CD14-positive monocyte (primary cell): ENCODE measurements around the gene RSF1. TPM values are rescaled to one million over a fixed set of nuclear protein-coding genes. Genes with fewer than 3 reads are reported as not detected.
A peak's percentile ranks its signal among the peaks of the same experiment; 100 is the strongest.

ENCODE experiments used
- DNase-seq, 3 donors: peaks; one replicate each; pipeline ENCODE4 v3.0.0-alpha.2; 2011 to 2022
- H2AFZ ChIP-seq: 2 replicates; pipeline ENCODE4 v1.6.0; 2012; ENCODE audit warnings: mild to moderate bottlenecking, low read depth, low read length, inconsistent platforms; ENCODE audit not compliant: insufficient read depth, poor library complexity, severe bottlenecking
- H3K27ac ChIP-seq, 2 donors: 1 replicate in 1 of 2; 2 replicates in 1 of 2; pipeline ENCODE4 v1.5.1; 2012 to 2013; ENCODE audit warnings: low read length in 2 of 2, control low read depth in 1 of 2, inconsistent platforms in 1 of 2, low read depth in 1 of 2, mild to moderate bottlenecking in 1 of 2
- H3K27me3 ChIP-seq, 2 donors: one replicate each; pipeline versions ENCODE4 v1.6.0 to v1.6.1; 2011 to 2013; ENCODE audit warnings: low read length in 2 of 2; ENCODE audit not compliant: control insufficient read depth in 2 of 2, insufficient read depth in 2 of 2
- H3K36me3 ChIP-seq, 2 donors: replicated peaks in 1 of 2; 1 replicate in 1 of 2; 2 replicates in 1 of 2; pipeline versions ENCODE4 v1.5.1 to v1.6.1; 2012 to 2013; ENCODE audit warnings: low read length in 2 of 2, control low read depth in 1 of 2, inconsistent platforms in 1 of 2, mild to moderate bottlenecking in 1 of 2; ENCODE audit not compliant: insufficient read depth in 2 of 2, control insufficient read depth in 1 of 2
- H3K4me1 ChIP-seq, 2 donors: 1 replicate in 1 of 2; 2 replicates in 1 of 2; pipeline versions ENCODE4 v1.5.1 to v1.6.1; 2012 to 2013; ENCODE audit warnings: low read length in 2 of 2, control low read depth in 1 of 2, inconsistent platforms in 1 of 2, mild to moderate bottlenecking in 1 of 2, moderate library complexity in 1 of 2; ENCODE audit not compliant: insufficient read depth in 2 of 2, control insufficient read depth in 1 of 2
- H3K4me2 ChIP-seq: replicated peaks from 2 replicates; pipeline ENCODE3; 2012; ENCODE audit warnings: low read length, moderate library complexity, mild to moderate bottlenecking; ENCODE audit not compliant: poor library complexity, severe bottlenecking; ENCODE audit errors: extremely low read depth
- H3K4me3 ChIP-seq, 3 experiments: fragments of 200-600 bp in 1 of 3; sonication (generic) in 1 of 3; replicated peaks in 1 of 3; 1 replicate in 2 of 3; 2 replicates in 1 of 3; pipeline ENCODE4 v1.5.1; 2011 to 2013; ENCODE audit warnings: low read length in 3 of 3, mild to moderate bottlenecking in 3 of 3, control low read depth in 2 of 3, low read depth in 2 of 3, inconsistent platforms in 1 of 3, moderate library complexity in 1 of 3
- H3K79me2 ChIP-seq: 2 replicates; pipeline ENCODE4 v1.6.0; 2012; ENCODE audit warnings: mild to moderate bottlenecking, control low read depth, inconsistent platforms, low read length, moderate library complexity; ENCODE audit not compliant: insufficient read depth
- H3K9ac ChIP-seq: 2 replicates; pipeline ENCODE4 v1.6.0; 2017; ENCODE audit warnings: low read length, mild to moderate bottlenecking; ENCODE audit not compliant: insufficient read depth, poor library complexity, severe bottlenecking
- H3K9me3 ChIP-seq, 2 donors: replicated peaks in 1 of 2; 1 replicate in 1 of 2; 2 replicates in 1 of 2; pipeline versions ENCODE4 v1.5.1 to v1.6.1; 2012 to 2013; ENCODE audit warnings: low read length in 2 of 2, control low read depth in 1 of 2; ENCODE audit not compliant: control insufficient read depth in 1 of 2, insufficient read depth in 1 of 2
- H4K20me1 ChIP-seq: 2 replicates; pipeline ENCODE4 v1.6.0; 2012; ENCODE audit warnings: mild to moderate bottlenecking, low read length, control low read depth, moderate library complexity; ENCODE audit not compliant: insufficient read depth
- H3K27ac Mint-ChIP-seq, 7 donors: one replicate each; pipeline ENCODE4 v1.8.0; 2020; ENCODE audit warnings: mild to moderate bottlenecking in 7 of 7, mixed read lengths in 7 of 7, moderate library complexity in 6 of 7, inconsistent platforms in 2 of 7
- H3K27me3 Mint-ChIP-seq, 3 donors: one replicate each; pipeline ENCODE4 v1.8.0; 2021 to 2022; ENCODE audit warnings: low read depth in 3 of 3, mild to moderate bottlenecking in 3 of 3, mixed read lengths in 3 of 3, moderate library complexity in 3 of 3, inconsistent platforms in 1 of 3
- H3K36me3 Mint-ChIP-seq, 2 donors: one replicate each; pipeline ENCODE4 v1.8.0; 2020; ENCODE audit warnings: mixed read lengths in 2 of 2, inconsistent platforms in 1 of 2, mild to moderate bottlenecking in 1 of 2
- H3K4me1 Mint-ChIP-seq: one replicate; pipeline ENCODE4 v1.8.0; 2020; ENCODE audit warnings: mild to moderate bottlenecking, mixed read lengths
- H3K4me3 Mint-ChIP-seq, 2 donors: one replicate each; pipeline ENCODE4 v1.8.0; 2020; ENCODE audit warnings: mild to moderate bottlenecking in 2 of 2, mixed read lengths in 2 of 2, moderate library complexity in 1 of 2
- H3K9me3 Mint-ChIP-seq, 7 donors: one replicate each; pipeline ENCODE4 v1.8.0; 2020 to 2022; ENCODE audit warnings: mixed read lengths in 7 of 7, mild to moderate bottlenecking in 6 of 7, moderate library complexity in 6 of 7, inconsistent platforms in 2 of 7
- CTCF ChIP-seq: fragments of 200-600 bp; IDR thresholded peaks from one replicate; pipeline ENCODE4 v1.8.0; 2022; ENCODE audit warnings: antibody characterized with exemption, mild to moderate bottlenecking
- WGBS: methylation state at CpG from one replicate; pipeline ENCODE4 v1.1.5; 2013; ENCODE audit warnings: missing lambda C conversion rate; ENCODE audit not compliant: insufficient coverage; 5-methylcytosine and 5-hydroxymethylcytosine counted together
- intact Hi-C, 2 donors: fragments of 100-400 bp; cut with micrococcal nuclease; formaldehyde crosslinking; loops; one replicate each; pipeline versions ENCODE4 v1.15.0 to v1.15.1; 2023
- polyA plus RNA-seq, 3 donors: library from polyadenylated mRNA; depleted of rRNA in 1 of 3; unstranded in 2 of 3; stranded (reverse) in 1 of 3; fragments of 300-500 nt in 2 of 3; fragments of >200 nt in 1 of 3; fragmentation: Illumina TruSeq in 2 of 3; gene quantifications; 1 replicate in 2 of 3; 2 replicates in 1 of 3; pipeline ENCODE4 v1.2.3, GENCODE V29; 2012 to 2021
- small RNA-seq: library from RNA; depleted of rRNA; stranded (forward); fragments of <200 nt; gene quantifications from one replicate; pipeline ENCODE3, GENCODE V24; 2012; ENCODE audit warnings: low read depth; ENCODE audit not compliant: insufficient read length

RSF1 gene
- polyA plus RNA-seq, 3 donors, result 8.3 to 14.8 (median 9.2) TPM

GRCh38 chr11:77617892-77618291, 202.6 kb downstream of the RSF1 start:
- Histone ChIP-seq H3K27ac (no peak overlapping the region), H3K9me3 (no peaks in the 10 kb centered on the region), H3K36me3 (peaks cover 88 to 98% of the 10 kb centered on the region in 2 donors), H3K4me3 (no peak overlapping the region), H3K9ac (no peak overlapping the region), H3K79me2 (no peaks in the 10 kb centered on the region), H3K4me1 (no peaks in the 10 kb centered on the region), H3K27me3 (no peaks in the 10 kb centered on the region), H3K4me2 (no peak overlapping the region), H4K20me1 (no peaks in the 10 kb centered on the region), H2AFZ (no peak overlapping the region)
- DNase-seq, result no peak
- H3K27me3 Mint-ChIP-seq, result peaks cover 0 to 2% (median 0%) of the 10 kb centered on the region in 3 donors
- TF ChIP-seq CTCF, result no peak
- peak overlapping the region in 1 of 7 donors; percentile 18 for H3K27ac Mint-ChIP-seq
- no peak overlapping the region for H3K4me3 Mint-ChIP-seq
- no CpG with 5 or more reads among the region's 3 CpGs for WGBS
- peaks cover 73 to 92% of the 10 kb centered on the region in 2 donors for H3K36me3 Mint-ChIP-seq
- intact Hi-C loops, result loop anchor here in 1 of 2 donors (10.0 kb wide), 1 partner anchor 493 kb away; the partner anchor contains the start of gene MYO7A
- no peaks in the 10 kb centered on the region for H3K9me3 Mint-ChIP-seq
- H3K4me1 Mint-ChIP-seq, result no peaks in the 10 kb centered on the region

- intact Hi-C loops, result loop anchor here in 1 of 2 donors (10.0 kb wide), 1 partner anchor 487 kb away; the partner anchor contains the start of gene MYO7A
- Histone ChIP-seq H3K4me2 (no peak overlapping the region), H3K9ac (no peak overlapping the region), H3K36me3 (peaks cover 83 to 99% of the 10 kb centered on the region in 2 donors), H3K27me3 (no peaks in the 10 kb centered on the region), H3K4me1 (no peaks in the 10 kb centered on the region), H3K4me3 (no peak overlapping the region), H2AFZ (no peak overlapping the region), H3K27ac (no peak overlapping the region), H4K20me1 (no peaks in the 10 kb centered on the region), H3K9me3 (no peaks in the 10 kb centered on the region), H3K79me2 (no peaks in the 10 kb centered on the region)
- Mint-ChIP-seq H3K27ac (no peak overlapping the region), H3K4me3 (no peak overlapping the region), H3K36me3 (peaks cover 64 to 83% of the 10 kb centered on the region in 2 donors), H3K27me3 (no peaks in the 10 kb centered on the region), H3K4me1 (no peaks in the 10 kb centered on the region), H3K9me3 (no peaks in the 10 kb centered on the region)
- no peak for DNase-seq
- TF ChIP-seq CTCF, result no peak
Observed at GRCh38 chr11:77611921-77612320, 208.6 kb downstream of the RSF1 start.

Small RNA genes within 50 kb of the gene (small RNA-seq; reads per million reads assigned to genes)
- gene RF00019, result not detected

Other genes with a start within 250 kb of the RSF1 start
- under 1 TPM in 2 of 3 donors, not detected in 1; 0.16 to 0.18 TPM for gene AQP11, start 230.8 kb downstream of the RSF1 start, polyA plus RNA-seq
- gene CLNS1A, start 182.9 kb downstream of the RSF1 start, polyA plus RNA-seq, result 100 to 1,000 TPM in 2 of 3 donors, 10 to 100 TPM in 1; 53.1 to 140 (median 139) TPM
- gene AAMDC, start 422 bp upstream of the RSF1 start, polyA plus RNA-seq, result 10 to 100 TPM in 2 of 3 donors, 1 to 10 TPM in 1; 8.9 to 32.9 (median 28.1) TPM
- 10 to 100 TPM; 23.5 to 41.7 (median 29.0) TPM for gene INTS4, start 173.9 kb upstream of the RSF1 start, polyA plus RNA-seq
- under 1 TPM; 0.14 to 0.33 (median 0.23) TPM for gene KCTD14, start 202.6 kb upstream of the RSF1 start, polyA plus RNA-seq
- not detected for gene THRSP, start 243.1 kb upstream of the RSF1 start, polyA plus RNA-seq